ENCODE measurements around the gene PDE9A. TPM values are rescaled to one million over a fixed set of nuclear protein-coding genes. Genes with fewer than 3 reads are reported as not detected.

The PDE9A gene
- total and polyA plus RNA-seq, 2 donors (not counting 3 experiments of a cell fraction or from before 2014, with no cell fraction given) = 0.28 to 2.2 TPM

DNA sequence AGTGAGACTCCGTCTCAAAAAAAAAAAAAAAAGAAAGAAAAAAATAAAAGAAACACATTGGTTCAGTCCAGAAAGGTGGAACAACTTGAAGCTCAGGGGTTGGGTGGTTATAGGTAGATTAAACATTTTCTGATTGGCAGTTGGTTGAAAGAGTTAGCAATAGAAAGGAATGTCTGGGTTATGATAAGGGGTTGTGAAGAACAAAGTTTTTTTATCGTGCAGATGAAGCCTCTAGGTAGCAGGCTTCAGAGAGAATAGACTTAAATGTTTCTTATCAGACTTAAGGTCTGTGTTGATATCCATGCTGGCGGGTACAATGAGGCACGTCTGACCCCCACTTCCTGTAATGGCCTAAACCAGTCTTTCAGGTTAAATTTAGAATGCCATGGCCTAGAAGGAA, 45.0 kb upstream of the PDE9A start:
- dilution Hi-C loops (cut with MboI; ENCODE audit: extremely low pct_ligation_motif_present, low sequenced_read_pairs) (no loop called here), intact Hi-C loops (cut with micrococcal nuclease) (no loop called here)
- BruUV-seq (replicated peaks) = no TSS peak
- Histone ChIP-seq H3K36me3 (ENCODE audit: control insufficient read depth in 2 of 2, extremely low read depth in 1 of 2, insufficient read depth in 2 of 2, low read length in 2 of 2) (no peaks in the 10 kb centered on the region), H3K9me3 (replicated peaks; ENCODE audit: control insufficient read depth, insufficient read depth, low read length) (no peaks in the 10 kb centered on the region), H3K9me1 (replicated peaks; ENCODE audit: control insufficient read depth, extremely low read depth, insufficient read depth, low read length) (no peaks in the 10 kb centered on the region), H3K9ac (replicated peaks; ENCODE audit: extremely low read depth, insufficient read depth, low read length) (no peak overlapping the region), H3K27me3 (ENCODE audit: control insufficient read depth in 2 of 2, insufficient read depth in 2 of 2, low read length in 2 of 2) (no peaks in the 10 kb centered on the region), H2AFZ (ENCODE audit: low read depth, low read length) (no peak overlapping the region), H3K27ac (ENCODE audit: insufficient read depth, low read depth, low read length) (no peak overlapping the region), H3K79me2 (ENCODE audit: control insufficient read depth, insufficient read depth, low read length) (no peaks in the 10 kb centered on the region), H3K4me3 (replicated peaks in 1 of 3; ENCODE audit: insufficient read depth in 1 of 3, low read depth in 1 of 3, low read length in 3 of 3) (no peak overlapping the region), H4K20me1 (replicated peaks; ENCODE audit: control insufficient read depth, extremely low read depth, insufficient read depth, low read length) (no peaks in the 10 kb centered on the region), H3K4me1 (ENCODE audit: control insufficient read depth, extremely low read depth, insufficient read depth, low read length) (no peaks in the 10 kb centered on the region), H3K4me2 (ENCODE audit: insufficient read depth, low read length) (no peak overlapping the region)
- FAIRE-seq = no peak
- TF ChIP-seq JUN (IDR thresholded peaks at IDR 0.05; ENCODE audit: borderline replicate concordance, insufficient read depth, insufficient read length, low read depth) (no peak), EZH2 (IDR thresholded peaks at IDR 0.05; ENCODE audit: borderline replicate concordance, low read depth, low read length, severe bottlenecking) (no peak), POLR2A (IDR thresholded peaks at IDR 0.05; ENCODE audit: low read depth, low read length) (no peak), FOS (IDR thresholded peaks at IDR 0.05; ENCODE audit: borderline replicate concordance, insufficient read depth, low read length) (no peak), MYC (IDR thresholded peaks at IDR 0.05; ENCODE audit: low read depth, low read length) (no peak), POLR2AphosphoS5 (IDR thresholded peaks at IDR 0.05; ENCODE audit: insufficient read depth, low read depth, low read length) (no peak), GATA2 (IDR thresholded peaks at IDR 0.05; ENCODE audit: insufficient read depth, insufficient read length, low read depth, low read length) (no peak)
- TF ChIP-seq, protein P1, sequence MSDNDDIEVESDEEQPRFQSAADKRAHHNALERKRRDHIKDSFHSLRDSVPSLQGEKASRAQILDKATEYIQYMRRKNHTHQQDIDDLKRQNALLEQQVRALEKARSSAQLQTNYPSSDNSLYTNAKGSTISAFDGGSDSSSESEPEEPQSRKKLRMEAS (IDR thresholded peaks at IDR 0.05; ENCODE audit: insufficient read depth, insufficient read length) = no peak
- TF ChIP-seq, protein P2, sequence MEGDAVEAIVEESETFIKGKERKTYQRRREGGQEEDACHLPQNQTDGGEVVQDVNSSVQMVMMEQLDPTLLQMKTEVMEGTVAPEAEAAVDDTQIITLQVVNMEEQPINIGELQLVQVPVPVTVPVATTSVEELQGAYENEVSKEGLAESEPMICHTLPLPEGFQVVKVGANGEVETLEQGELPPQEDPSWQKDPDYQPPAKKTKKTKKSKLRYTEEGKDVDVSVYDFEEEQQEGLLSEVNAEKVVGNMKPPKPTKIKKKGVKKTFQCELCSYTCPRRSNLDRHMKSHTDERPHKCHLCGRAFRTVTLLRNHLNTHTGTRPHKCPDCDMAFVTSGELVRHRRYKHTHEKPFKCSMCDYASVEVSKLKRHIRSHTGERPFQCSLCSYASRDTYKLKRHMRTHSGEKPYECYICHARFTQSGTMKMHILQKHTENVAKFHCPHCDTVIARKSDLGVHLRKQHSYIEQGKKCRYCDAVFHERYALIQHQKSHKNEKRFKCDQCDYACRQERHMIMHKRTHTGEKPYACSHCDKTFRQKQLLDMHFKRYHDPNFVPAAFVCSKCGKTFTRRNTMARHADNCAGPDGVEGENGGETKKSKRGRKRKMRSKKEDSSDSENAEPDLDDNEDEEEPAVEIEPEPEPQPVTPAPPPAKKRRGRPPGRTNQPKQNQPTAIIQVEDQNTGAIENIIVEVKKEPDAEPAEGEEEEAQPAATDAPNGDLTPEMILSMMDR (IDR thresholded peaks at IDR 0.05; ENCODE audit: extremely low read depth in 1 of 2, insufficient read depth in 1 of 2, low read depth in 1 of 2, low read length in 2 of 2) = no peak
- ChIA-PET CTCF (no interaction called here), POLR2A (no interaction called here)
- DNase-seq (ENCODE audit: low read depth, low spot score) = no peak
